ENCODE measurements around the gene WBP1.
A peak's percentile ranks its signal among the peaks of the same experiment; 100 is the strongest.

Gene WBP1

GRCh38 chr2:74421221-74421870 lies 36.9 kb upstream of the WBP1 start, which contains the start of the genes C2orf81 and WDR54:
Gene C2orf81, minus strand, starts transcription at chr2:74421619. Its CDS starts 59 bp downstream, at chr2:74421560.
Gene WDR54, plus strand, starts transcription at chr2:74421730. Its CDS starts 424 bp downstream, at chr2:74422154.
- Histone ChIP-seq H3K4me3 (ENCODE audit: low read depth, low read length) (peak within 1 kb of the TSS; percentile 80), H3K27me3 (replicated peaks) (no peaks in the 10 kb centered on the region), H3K27ac (peak within 1 kb of the TSS; percentile 56), H3K36me3 (replicated peaks) (peaks cover 9% of the 10 kb centered on the region)
- TF ChIP-seq, protein P1, sequence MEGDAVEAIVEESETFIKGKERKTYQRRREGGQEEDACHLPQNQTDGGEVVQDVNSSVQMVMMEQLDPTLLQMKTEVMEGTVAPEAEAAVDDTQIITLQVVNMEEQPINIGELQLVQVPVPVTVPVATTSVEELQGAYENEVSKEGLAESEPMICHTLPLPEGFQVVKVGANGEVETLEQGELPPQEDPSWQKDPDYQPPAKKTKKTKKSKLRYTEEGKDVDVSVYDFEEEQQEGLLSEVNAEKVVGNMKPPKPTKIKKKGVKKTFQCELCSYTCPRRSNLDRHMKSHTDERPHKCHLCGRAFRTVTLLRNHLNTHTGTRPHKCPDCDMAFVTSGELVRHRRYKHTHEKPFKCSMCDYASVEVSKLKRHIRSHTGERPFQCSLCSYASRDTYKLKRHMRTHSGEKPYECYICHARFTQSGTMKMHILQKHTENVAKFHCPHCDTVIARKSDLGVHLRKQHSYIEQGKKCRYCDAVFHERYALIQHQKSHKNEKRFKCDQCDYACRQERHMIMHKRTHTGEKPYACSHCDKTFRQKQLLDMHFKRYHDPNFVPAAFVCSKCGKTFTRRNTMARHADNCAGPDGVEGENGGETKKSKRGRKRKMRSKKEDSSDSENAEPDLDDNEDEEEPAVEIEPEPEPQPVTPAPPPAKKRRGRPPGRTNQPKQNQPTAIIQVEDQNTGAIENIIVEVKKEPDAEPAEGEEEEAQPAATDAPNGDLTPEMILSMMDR (IDR thresholded peaks at IDR 0.05; ENCODE audit: low read depth, low read length, missing control alignments), result no peak
- in situ Hi-C loops (cut with HindIII; ENCODE audit: low pct_ligation_motif_present, low sequenced_read_pairs), result no loop called here
- DNase-seq, result peak; percentile 77

- TF ChIP-seq, protein P1 (IDR thresholded peaks at IDR 0.05; ENCODE audit: low read depth, low read length, missing control alignments), result no peak
- Histone ChIP-seq H3K36me3 (replicated peaks) (peaks cover 25% of the 10 kb centered on the region), H3K27me3 (replicated peaks) (no peaks in the 10 kb centered on the region), H3K4me3 (ENCODE audit: low read depth, low read length) (no peak overlapping the region), H3K27ac (no peak overlapping the region)
- no peak for DNase-seq
- in situ Hi-C loops (cut with HindIII; ENCODE audit: low pct_ligation_motif_present, low sequenced_read_pairs), result no loop called here
Observed at GRCh38 chr2:74423231-74424095, 34.8 kb upstream of the WBP1 start.

GRCh38 chr2:74424139-74424992 lies 33.9 kb upstream of the WBP1 start:
- DNase-seq, result no peak
- no peak overlapping the region for H3K27ac ChIP-seq
- no peak overlapping the region for H3K4me3 ChIP-seq (ENCODE audit: low read depth, low read length)
- in situ Hi-C loops (cut with HindIII; ENCODE audit: low pct_ligation_motif_present, low sequenced_read_pairs), result no loop called here
- peaks cover 33% of the 10 kb centered on the region for H3K36me3 ChIP-seq (replicated peaks)
- no peaks in the 10 kb centered on the region for H3K27me3 ChIP-seq (replicated peaks)
- TF ChIP-seq, protein P1 (IDR thresholded peaks at IDR 0.05; ENCODE audit: low read depth, low read length, missing control alignments), result no peak

DNA sequence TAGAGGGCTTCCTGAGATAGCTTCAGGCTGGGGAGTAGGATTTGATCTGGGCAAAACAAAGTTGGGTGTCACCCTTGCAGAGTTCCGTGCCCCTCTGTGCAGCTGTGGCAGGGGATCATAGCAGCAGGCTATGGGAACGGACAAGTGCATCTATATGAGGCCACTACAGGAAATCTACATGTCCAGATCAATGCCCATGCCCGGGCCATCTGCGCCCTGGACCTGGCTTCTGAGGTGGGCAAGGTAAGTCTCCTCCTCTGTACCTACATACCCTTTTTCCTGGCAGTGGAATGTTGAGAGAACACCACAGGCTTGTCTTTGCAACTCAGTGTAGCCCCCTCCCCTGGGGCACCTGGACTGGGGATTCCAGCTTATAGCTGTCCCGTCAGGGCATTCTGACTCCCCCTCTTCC lies 33.2 kb upstream of the WBP1 start:
- no peak for DNase-seq
- peaks cover 35% of the 10 kb centered on the region for H3K36me3 ChIP-seq (replicated peaks)
- in situ Hi-C loops (cut with HindIII; ENCODE audit: low pct_ligation_motif_present, low sequenced_read_pairs), result no loop called here

GRCh38 chr2:74425523-74425922 lies 32.7 kb upstream of the WBP1 start:
- no peak overlapping the region for H3K4me3 ChIP-seq (ENCODE audit: low read depth, low read length)
- in situ Hi-C loops (cut with HindIII; ENCODE audit: low pct_ligation_motif_present, low sequenced_read_pairs), result no loop called here
- TF ChIP-seq, protein P1 (IDR thresholded peaks at IDR 0.05; ENCODE audit: low read depth, low read length, missing control alignments), result no peak
- peaks cover 35% of the 10 kb centered on the region for H3K36me3 ChIP-seq (replicated peaks)
- no peaks in the 10 kb centered on the region for H3K27me3 ChIP-seq (replicated peaks)
- no peak overlapping the region for H3K27ac ChIP-seq
- DNase-seq, result no peak

More for the DNA sequence above, 33.2 kb upstream of the WBP1 start:
- no peaks in the 10 kb centered on the region for H3K27me3 ChIP-seq (replicated peaks)
- H3K27ac ChIP-seq, result no peak overlapping the region
- no peak overlapping the region for H3K4me3 ChIP-seq (ENCODE audit: low read depth, low read length)
- TF ChIP-seq, protein P1 (IDR thresholded peaks at IDR 0.05; ENCODE audit: low read depth, low read length, missing control alignments), result no peak

Data from brain microvascular endothelial cell (primary cell).